Endothelial cell of umbilical vein (primary cell): Measurements from ENCODE around the gene DOCK4. TPM values are rescaled to one million over a fixed set of nuclear protein-coding genes. Genes with fewer than 3 reads are reported as not detected.

Experiments used
- BruUV-seq: library from RNA; stranded (reverse); fragments of 400-500 nt; replicated peaks from 2 replicates; lab custom pipeline; 2021; lab: Mats Ljungman, UMichigan
- CTCF ChIA-PET: fragments of 300-600, 350-600 bp; sonication (Branson Sonifier 250); formaldehyde crosslinking; loops from one replicate; lab custom pipeline; 2021; ENCODE audit warnings: antibody characterized with exemption, inconsistent platforms; lab: Charles Lee
- POLR2A ChIA-PET: fragments of 300-600, 350-600 bp; sonication (Branson Sonifier 250); formaldehyde crosslinking; loops from one replicate; lab custom pipeline; 2021; ENCODE audit warnings: antibody characterized with exemption, inconsistent platforms; lab: Charles Lee
- DNase-seq: peaks from one replicate; pipeline ENCODE4 v3.0.0-alpha.2; 2011; ENCODE audit warnings: low read depth, low spot score
- FAIRE-seq: peaks from 2 replicates; lab custom pipeline; 2011; peaks lifted over from hg19 to GRCh38; lab: Jason Lieb, UNC
- H2AFZ ChIP-seq: 2 replicates; pipeline ENCODE4 v1.6.0; 2012; ENCODE audit warnings: low read depth, low read length, control low read depth, inconsistent platforms
- H3K27ac ChIP-seq: 2 replicates; pipeline ENCODE4 v1.5.1; 2011; ENCODE audit warnings: low read depth, mild to moderate bottlenecking, control low read depth, low read length, moderate library complexity; ENCODE audit not compliant: insufficient read depth
- H3K27me3 ChIP-seq, 2 experiments: 2 replicates each; pipeline versions ENCODE4 v1.6.0 to v1.6.1; 2011; ENCODE audit warnings: low read length in 2 of 2, mixed read lengths in 1 of 2; ENCODE audit not compliant: control insufficient read depth in 2 of 2, insufficient read depth in 2 of 2
- H3K36me3 ChIP-seq, 2 experiments: 2 replicates in 1 of 2; 3 replicates in 1 of 2; pipeline ENCODE4 v1.5.1; 2011; ENCODE audit warnings: low read length in 2 of 2, mild to moderate bottlenecking in 1 of 2, moderate library complexity in 1 of 2; ENCODE audit not compliant: control insufficient read depth in 2 of 2, insufficient read depth in 2 of 2; ENCODE audit errors: extremely low read depth in 1 of 2
- H3K4me1 ChIP-seq: 3 replicates; pipeline ENCODE4 v1.5.1; 2011; ENCODE audit warnings: mild to moderate bottlenecking, low read length; ENCODE audit not compliant: control insufficient read depth, insufficient read depth; ENCODE audit errors: extremely low read depth
- H3K4me2 ChIP-seq: 2 replicates; pipeline ENCODE4 v1.6.1; 2011; ENCODE audit warnings: low read length, control low read depth, mixed read lengths; ENCODE audit not compliant: insufficient read depth
- H3K4me3 ChIP-seq, 3 experiments: fragments of 200-600 bp in 1 of 3; sonication (generic), shearing (Covaris generic) in 1 of 3; replicated peaks in 1 of 3; 2 replicates each; pipeline ENCODE4 v1.5.1; 2011 to 2016; ENCODE audit warnings: control low read depth in 3 of 3, low read length in 3 of 3, mild to moderate bottlenecking in 2 of 3, inconsistent platforms in 1 of 3, low read depth in 1 of 3, moderate library complexity in 1 of 3; ENCODE audit not compliant: insufficient read depth in 1 of 3
- H3K79me2 ChIP-seq: 2 replicates; pipeline ENCODE4 v1.6.0; 2012; ENCODE audit warnings: low read length, inconsistent platforms; ENCODE audit not compliant: control insufficient read depth, insufficient read depth
- H3K9ac ChIP-seq: replicated peaks from 2 replicates; pipeline ENCODE3; 2011; ENCODE audit warnings: low read length, control low read depth; ENCODE audit not compliant: insufficient read depth; ENCODE audit errors: extremely low read depth
- H3K9me1 ChIP-seq: replicated peaks from 3 replicates; pipeline ENCODE4 v1.6.0; 2011; ENCODE audit warnings: mild to moderate bottlenecking, low read length; ENCODE audit not compliant: control insufficient read depth, insufficient read depth; ENCODE audit errors: extremely low read depth
- H3K9me3 ChIP-seq: replicated peaks from 2 replicates; pipeline ENCODE4 v1.5.1; 2012; ENCODE audit warnings: low read length, inconsistent platforms; ENCODE audit not compliant: control insufficient read depth, insufficient read depth
- H4K20me1 ChIP-seq: replicated peaks from 2 replicates; pipeline ENCODE3; 2011; ENCODE audit warnings: mild to moderate bottlenecking, low read length; ENCODE audit not compliant: control insufficient read depth, insufficient read depth; ENCODE audit errors: extremely low read depth
- FOS ChIP-seq: IDR thresholded peaks from 2 replicates; pipeline ENCODE4 v1.6.1; 2011; ENCODE audit warnings: mild to moderate bottlenecking, low read length, moderate library complexity, borderline replicate concordance; ENCODE audit not compliant: insufficient read depth
- GATA2 ChIP-seq: IDR thresholded peaks from 2 replicates; pipeline ENCODE4 v1.7.0; 2011; ENCODE audit warnings: low read depth, mild to moderate bottlenecking, moderate library complexity, mixed read lengths, low read length; ENCODE audit not compliant: insufficient read length, insufficient read depth
- JUN ChIP-seq: IDR thresholded peaks from 2 replicates; pipeline ENCODE4 v1.6.1; 2011; ENCODE audit warnings: borderline replicate concordance, low read depth; ENCODE audit not compliant: insufficient read length, insufficient read depth
- POLR2A ChIP-seq: IDR thresholded peaks from 2 replicates; pipeline ENCODE4 v1.6.1; 2012; ENCODE audit warnings: low read depth, mild to moderate bottlenecking, control low read depth, low read length
- POLR2AphosphoS5 ChIP-seq: IDR thresholded peaks from 2 replicates; pipeline ENCODE4 v1.6.1; 2012; ENCODE audit warnings: low read depth, mild to moderate bottlenecking, control low read depth, low read length, moderate library complexity; ENCODE audit not compliant: insufficient read depth
- dilution Hi-C: fragments of 300-500 bp; cut with MboI; formaldehyde crosslinking; loops from one replicate; pipeline ENCODE4 v1.15.0; 2019; ENCODE audit warnings: low sequenced_read_pairs; ENCODE audit not compliant: extremely low pct_ligation_motif_present
- intact Hi-C: fragments of 100-400 bp; cut with micrococcal nuclease; formaldehyde crosslinking; loops from one replicate; pipeline ENCODE4 v1.10.0; 2022
- polyA plus RNA-seq, 4 experiments: library from polyadenylated mRNA; depleted of rRNA in 3 of 4; stranded (reverse) in 3 of 4; unstranded in 1 of 4; fragments of >200 nt; gene quantifications; 2 replicates each; pipeline versions ENCODE4 v1.2.1 to v1.2.3, GENCODE V29; 2011 to 2012; ENCODE audit warnings: missing spikeins in 1 of 4
- total RNA-seq: library from RNA; stranded (reverse); gene quantifications from 2 replicates; pipeline ENCODE4 v1.2.3, GENCODE V29; 2021
- TF ChIP-seq, protein P1 (sequence below): IDR thresholded peaks from 2 replicates; pipeline ENCODE4 v1.6.1; 2011; ENCODE audit not compliant: insufficient read depth, insufficient read length
- TF ChIP-seq, protein P2 (sequence below), 2 donors: IDR thresholded peaks; 1 replicate in 1 of 2; 2 replicates in 1 of 2; pipeline ENCODE4 v1.5.1; 2011; ENCODE audit warnings: low read length in 2 of 2, mild to moderate bottlenecking in 2 of 2, moderate library complexity in 2 of 2, control low read depth in 1 of 2, inconsistent platforms in 1 of 2, low read depth in 1 of 2; ENCODE audit not compliant: insufficient read depth in 1 of 2; ENCODE audit errors: extremely low read depth in 1 of 2

The DOCK4 gene
- total and polyA plus RNA-seq, 2 donors (not counting 3 experiments of a cell fraction or from before 2014, with no cell fraction given) = 47.4 to 164 TPM

DNA sequence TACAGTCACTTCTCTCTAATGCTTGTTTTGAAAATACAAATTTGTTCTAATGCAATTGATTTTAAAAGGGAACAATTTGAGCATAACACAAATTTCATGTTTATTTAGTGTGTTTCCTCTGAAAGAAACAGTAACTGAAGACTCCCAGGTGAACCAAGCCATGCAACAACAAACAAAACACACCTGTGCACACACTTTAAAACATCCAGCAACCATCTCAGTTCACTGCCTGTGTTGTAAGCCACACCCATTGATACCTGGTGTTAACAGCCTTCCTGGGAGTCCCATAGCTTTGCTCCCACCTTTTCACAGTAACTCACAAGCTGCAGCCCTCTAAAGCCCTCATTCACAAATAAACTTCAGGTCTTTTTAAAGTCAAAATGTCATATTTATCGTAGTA lies 89.3 kb downstream of the DOCK4 start:
- TF ChIP-seq POLR2AphosphoS5 = no peak
- no peak for TF ChIP-seq JUN
- TF ChIP-seq GATA2 = no peak
- TF ChIP-seq, protein P1, sequence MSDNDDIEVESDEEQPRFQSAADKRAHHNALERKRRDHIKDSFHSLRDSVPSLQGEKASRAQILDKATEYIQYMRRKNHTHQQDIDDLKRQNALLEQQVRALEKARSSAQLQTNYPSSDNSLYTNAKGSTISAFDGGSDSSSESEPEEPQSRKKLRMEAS = no peak
- POLR2A ChIA-PET = no interaction called here
- no peak overlapping the region for H3K4me2 ChIP-seq
- dilution Hi-C loops (no loop called here), intact Hi-C loops (no loop called here)
- H3K4me1 ChIP-seq = peaks cover 11% of the 10 kb centered on the region
- FAIRE-seq = no peak
- no peak for DNase-seq
- H3K9me3 ChIP-seq = no peaks in the 10 kb centered on the region
- no peak overlapping the region for H3K4me3 ChIP-seq
- H3K79me2 ChIP-seq = peaks cover 99% of the 10 kb centered on the region
- H3K36me3 ChIP-seq = no peaks in the 10 kb centered on the region
- BruUV-seq = no TSS peak
- no peaks in the 10 kb centered on the region for H3K9me1 ChIP-seq
- H4K20me1 ChIP-seq = peaks cover 13% of the 10 kb centered on the region
- no peak overlapping the region for H3K27ac ChIP-seq
- no peak overlapping the region for H3K9ac ChIP-seq
- CTCF ChIA-PET = no interaction called here
- H3K27me3 ChIP-seq = no peaks in the 10 kb centered on the region
- no peak overlapping the region for H2AFZ ChIP-seq

DNA sequence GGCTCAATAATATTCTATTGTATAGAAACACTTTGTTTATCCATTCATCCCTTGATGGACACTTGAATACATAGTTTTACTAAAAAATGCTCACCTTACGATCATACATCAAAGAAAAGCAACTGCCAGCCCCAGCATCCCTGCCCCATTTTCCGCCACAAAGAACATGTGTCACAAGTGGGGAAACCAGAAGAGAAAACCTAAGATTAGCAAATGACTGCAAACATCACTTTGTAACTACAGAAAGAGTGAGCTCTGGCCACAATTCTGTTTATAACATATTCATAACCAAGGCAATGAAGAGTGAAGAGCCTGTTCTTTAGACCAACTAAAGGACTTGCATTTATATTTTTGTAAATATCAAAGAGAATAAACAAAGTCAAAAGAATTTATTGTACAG lies 89.8 kb downstream of the DOCK4 start:
- TF ChIP-seq JUN (no peak), GATA2 (no peak), FOS (no peak), POLR2A (no peak)
- TF ChIP-seq, protein P2, sequence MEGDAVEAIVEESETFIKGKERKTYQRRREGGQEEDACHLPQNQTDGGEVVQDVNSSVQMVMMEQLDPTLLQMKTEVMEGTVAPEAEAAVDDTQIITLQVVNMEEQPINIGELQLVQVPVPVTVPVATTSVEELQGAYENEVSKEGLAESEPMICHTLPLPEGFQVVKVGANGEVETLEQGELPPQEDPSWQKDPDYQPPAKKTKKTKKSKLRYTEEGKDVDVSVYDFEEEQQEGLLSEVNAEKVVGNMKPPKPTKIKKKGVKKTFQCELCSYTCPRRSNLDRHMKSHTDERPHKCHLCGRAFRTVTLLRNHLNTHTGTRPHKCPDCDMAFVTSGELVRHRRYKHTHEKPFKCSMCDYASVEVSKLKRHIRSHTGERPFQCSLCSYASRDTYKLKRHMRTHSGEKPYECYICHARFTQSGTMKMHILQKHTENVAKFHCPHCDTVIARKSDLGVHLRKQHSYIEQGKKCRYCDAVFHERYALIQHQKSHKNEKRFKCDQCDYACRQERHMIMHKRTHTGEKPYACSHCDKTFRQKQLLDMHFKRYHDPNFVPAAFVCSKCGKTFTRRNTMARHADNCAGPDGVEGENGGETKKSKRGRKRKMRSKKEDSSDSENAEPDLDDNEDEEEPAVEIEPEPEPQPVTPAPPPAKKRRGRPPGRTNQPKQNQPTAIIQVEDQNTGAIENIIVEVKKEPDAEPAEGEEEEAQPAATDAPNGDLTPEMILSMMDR (IDR thresholded peaks at IDR 0.05; ENCODE audit: extremely low read depth in 1 of 2, insufficient read depth in 1 of 2, low read depth in 1 of 2, low read length in 2 of 2) = no peak
- no peaks in the 10 kb centered on the region for H3K36me3 ChIP-seq
- H3K4me2 ChIP-seq = no peak overlapping the region
- no peak overlapping the region for H3K4me3 ChIP-seq
- dilution Hi-C loops = no loop called here
- FAIRE-seq (no peak), DNase-seq (no peak)
- no TSS peak for BruUV-seq
- H3K79me2 ChIP-seq = peaks cover 99% of the 10 kb centered on the region
- peaks cover 13% of the 10 kb centered on the region for H4K20me1 ChIP-seq
- no peaks in the 10 kb centered on the region for H3K27me3 ChIP-seq
- H3K9me3 ChIP-seq = no peaks in the 10 kb centered on the region
- no peak overlapping the region for H3K9ac ChIP-seq
- no peak overlapping the region for H2AFZ ChIP-seq
- no peak overlapping the region for H3K27ac ChIP-seq
- peaks cover 11% of the 10 kb centered on the region for H3K4me1 ChIP-seq
- ChIA-PET CTCF (no interaction called here), POLR2A (no interaction called here)
- no peaks in the 10 kb centered on the region for H3K9me1 ChIP-seq
- intact Hi-C loops = no loop called here
